GM19023 (cell line): Measurements from ENCODE around the gene MYO15B.

Source experiments
- ATAC-seq: cut with Tn5 transposase; IDR thresholded peaks from one replicate; pipeline ENCODE4 v1.9.1; 2021; ENCODE audit warnings: mild to moderate bottlenecking, moderate library complexity; ENCODE audit not compliant: unreplicated experiment

The MYO15B gene

DNA sequence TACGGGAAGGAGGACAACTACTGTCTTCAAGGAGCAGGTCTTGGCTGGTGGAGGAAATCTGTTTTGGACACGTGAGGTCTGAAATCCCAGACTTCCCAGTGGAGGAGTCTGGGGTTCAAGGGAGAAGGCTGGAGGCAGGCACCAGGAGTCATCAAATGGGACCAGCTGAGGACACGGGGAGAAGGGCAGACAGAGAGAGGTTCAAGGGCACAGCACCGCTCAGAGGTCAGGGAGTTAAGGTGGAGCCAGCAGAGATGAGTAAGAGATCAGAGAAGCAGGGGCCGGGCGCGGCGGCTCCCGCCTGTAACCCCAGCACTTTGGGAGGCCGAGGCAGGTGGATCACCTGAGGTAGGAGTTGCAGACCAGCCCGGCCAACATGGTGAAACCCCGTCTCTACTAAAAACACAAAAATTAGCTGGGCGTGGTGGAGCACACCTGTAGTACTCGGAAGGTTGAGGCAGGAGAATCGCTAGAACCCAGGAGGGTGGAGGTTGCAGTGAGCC lies 35.2 kb downstream of the MYO15B start:
- no peak for ATAC-seq

DNA sequence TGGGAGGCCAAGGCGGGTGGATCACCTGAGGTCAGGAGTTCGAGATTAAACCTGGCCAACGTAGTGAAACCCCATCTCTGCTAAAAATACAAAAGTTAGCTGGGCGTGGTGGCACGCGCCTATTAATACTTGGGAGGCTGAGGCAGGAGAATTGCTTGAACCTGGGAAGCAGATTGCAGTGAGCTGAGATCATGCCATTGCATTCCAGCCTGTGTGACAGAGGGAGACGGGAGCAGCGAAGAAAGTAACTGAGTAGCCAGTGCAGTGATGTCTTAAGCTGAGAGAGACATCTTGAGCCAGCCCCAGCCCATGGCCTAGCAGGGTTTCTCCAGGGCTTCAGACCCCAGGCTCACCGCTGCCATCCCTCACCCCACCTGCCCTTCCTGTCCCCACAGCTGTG lies 35.8 kb downstream of the MYO15B start:
- no peak for ATAC-seq

DNA sequence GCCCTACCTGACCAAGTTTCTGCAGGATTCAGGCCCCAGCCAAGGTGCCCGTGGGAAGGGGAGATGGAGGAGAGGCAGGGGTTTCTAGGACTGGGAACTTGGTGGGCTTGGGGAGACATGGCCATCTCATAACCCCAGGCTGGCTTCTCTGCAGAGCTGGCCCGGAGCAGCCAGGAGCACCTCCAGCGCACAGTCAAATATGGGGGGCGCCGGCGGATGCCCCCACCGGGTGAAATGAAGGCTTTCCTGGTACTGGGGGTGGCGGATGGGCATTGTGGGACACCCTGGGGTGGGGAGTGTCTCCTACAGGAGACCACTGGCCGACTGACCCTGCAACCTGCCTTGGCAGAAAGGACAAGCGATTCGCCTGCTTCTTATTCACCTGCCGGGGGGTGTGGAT lies 36.4 kb downstream of the MYO15B start:
- no peak for ATAC-seq

DNA sequence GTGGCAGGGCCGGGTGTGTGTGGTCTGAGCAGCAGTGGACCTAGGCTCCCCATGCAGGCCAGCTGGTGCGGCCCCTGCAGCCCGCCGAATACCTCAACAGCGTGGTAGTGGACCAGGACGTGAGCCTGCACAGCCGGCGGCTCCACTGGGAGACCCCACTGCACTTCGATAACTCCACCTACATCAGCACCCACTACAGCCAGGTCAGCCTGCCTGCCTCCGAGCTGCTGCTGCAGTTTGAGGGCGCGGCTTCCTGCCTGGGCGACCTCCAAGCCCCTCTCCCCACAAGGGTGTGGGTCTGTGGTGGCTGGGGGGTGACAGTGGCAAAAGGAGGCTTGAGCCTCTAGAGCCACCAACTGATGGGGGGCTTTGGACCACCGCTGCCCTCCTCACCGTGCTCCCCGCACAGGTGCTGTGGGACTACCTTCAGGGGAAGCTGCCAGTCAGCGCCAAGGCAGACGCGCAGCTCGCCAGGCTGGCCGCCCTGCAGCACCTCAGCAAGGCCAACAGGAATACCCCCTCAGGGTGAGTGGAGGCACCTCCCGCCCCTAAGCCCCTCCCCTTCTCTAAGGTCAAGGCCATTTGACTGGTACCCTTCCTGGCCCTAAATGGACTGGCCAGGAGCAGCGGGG lies 37.2 kb downstream of the MYO15B start:
- ATAC-seq = no peak

DNA sequence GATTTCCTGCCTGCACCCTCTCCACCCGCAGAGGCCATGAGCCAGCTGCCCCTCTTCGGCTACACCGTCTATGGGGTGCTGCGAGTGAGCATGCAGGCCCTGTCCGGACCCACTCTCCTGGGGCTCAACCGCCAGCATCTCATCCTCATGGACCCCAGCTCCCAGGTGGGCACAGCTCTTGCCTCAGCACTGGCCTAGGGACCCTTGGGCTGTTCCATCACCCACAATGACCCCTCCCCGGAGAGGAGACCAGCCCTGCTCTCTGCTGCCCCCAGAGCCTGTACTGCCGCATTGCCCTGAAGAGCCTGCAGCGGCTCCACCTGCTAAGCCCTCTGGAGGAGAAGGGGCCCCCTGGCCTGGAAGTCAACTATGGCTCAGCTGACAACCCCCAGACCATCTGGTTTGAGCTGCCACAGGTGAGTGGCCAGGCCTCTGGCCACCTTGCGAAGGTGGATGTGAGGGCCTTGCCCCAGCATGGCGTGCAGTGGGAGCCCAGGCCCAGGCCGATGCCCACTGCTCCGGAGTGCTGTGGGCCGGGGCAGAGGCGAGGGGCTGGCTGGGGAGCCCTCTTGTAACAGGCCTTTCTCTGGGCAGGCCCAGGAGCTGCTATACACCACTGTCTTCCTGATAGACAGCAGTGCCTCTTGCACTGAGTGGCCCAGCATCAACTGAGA lies 38.4 kb downstream of the MYO15B start:
- ATAC-seq = no peak

DNA sequence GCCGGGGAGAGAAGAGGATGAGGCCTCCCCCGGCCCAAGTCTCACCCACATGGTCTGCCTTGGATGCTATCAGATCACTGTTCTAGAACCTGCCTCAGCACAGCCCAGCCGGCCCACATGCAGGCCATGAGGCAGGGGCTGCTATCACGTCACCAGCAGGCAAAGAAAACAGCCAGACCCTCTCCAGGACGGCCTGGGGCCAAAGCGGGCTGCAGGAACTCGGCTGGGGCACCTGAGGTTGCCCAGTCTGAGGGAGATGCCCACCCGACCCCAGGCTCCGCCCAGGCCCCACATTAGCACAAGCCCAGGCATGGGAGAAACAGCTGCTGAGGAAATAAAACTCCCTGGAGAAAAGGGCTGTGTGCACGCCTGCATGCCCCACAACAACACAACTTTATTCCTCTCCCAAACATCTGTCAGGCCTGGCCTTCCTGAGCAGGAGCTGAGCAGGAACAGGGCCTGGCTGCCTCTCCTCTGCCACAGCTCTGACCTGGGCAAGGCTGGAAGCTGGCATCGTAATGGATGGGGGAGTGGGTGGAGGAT lies 39.0 kb downstream of the MYO15B start:
- ATAC-seq = no peak

- ATAC-seq = no peak
Observed at GRCh38 chr17:75627094-75627493, 39.5 kb downstream of the MYO15B start.

- ATAC-seq = no peak
Observed at GRCh38 chr17:75628425-75628824, 40.8 kb downstream of the MYO15B start.

- ATAC-seq = no peak
Observed at GRCh38 chr17:75629157-75629556, 41.6 kb downstream of the MYO15B start.

- ATAC-seq = no peak
Observed at GRCh38 chr17:75630071-75630917, 42.7 kb downstream of the MYO15B start.

DNA sequence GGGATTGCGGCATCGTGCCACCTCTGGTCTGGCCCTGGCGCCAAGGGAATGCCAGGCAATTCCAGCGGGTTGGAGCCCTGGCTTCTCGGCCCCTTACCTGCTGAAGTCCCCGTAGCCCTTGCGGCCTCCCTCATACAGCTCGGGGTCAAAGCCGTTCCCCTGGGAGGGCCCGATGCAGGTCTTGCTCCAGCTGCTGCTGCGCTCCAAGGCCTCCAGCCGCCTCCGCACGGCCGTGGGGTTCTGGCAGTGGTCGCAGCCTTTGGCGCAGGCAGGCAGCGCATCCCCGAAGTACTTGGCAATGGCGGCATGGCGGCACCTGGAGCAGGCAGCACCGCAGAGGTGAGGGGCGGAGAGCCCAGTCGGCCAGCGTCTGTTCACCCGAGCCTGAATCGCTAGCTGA lies 43.8 kb downstream of the MYO15B start:
- no peak for ATAC-seq

GRCh38 chr17:75632428-75632827 lies 44.8 kb downstream of the MYO15B start:
- ATAC-seq = no peak

GRCh38 chr17:75632863-75633485 lies 45.4 kb downstream of the MYO15B start, which contains the start of gene SMIM5:
TSS of gene SMIM5 (plus strand) at chr17:75633434. CDS start at chr17:75640202, 6,768 bp downstream.
- ATAC-seq = no peak

- no peak for ATAC-seq
Observed at GRCh38 chr17:75633486-75634375, 46.1 kb downstream of the MYO15B start.

DNA sequence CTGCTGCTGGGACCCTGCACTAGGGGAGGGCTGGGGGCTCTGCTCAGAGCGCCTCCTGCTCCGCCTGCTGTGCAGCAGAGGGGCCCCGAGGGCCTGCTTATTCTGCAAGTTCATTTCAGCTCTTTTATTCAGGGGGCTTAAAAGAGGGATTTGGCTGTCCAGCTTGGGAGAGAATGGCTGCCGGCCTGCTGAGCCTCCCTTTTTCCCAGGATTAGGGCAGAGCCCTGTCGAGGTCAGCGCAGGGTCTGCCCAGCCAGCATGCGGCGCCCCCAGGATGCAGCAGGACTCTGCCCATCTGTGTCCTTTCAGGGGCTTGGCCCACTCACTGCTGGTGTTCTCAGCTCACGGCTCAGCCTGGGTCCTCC lies 46.8 kb downstream of the MYO15B start:
- no peak for ATAC-seq

- no peak for ATAC-seq
Observed at GRCh38 chr17:75634754-75635609, 47.4 kb downstream of the MYO15B start.

- ATAC-seq = no peak
Observed at GRCh38 chr17:75635610-75636202, 48.1 kb downstream of the MYO15B start.

- ATAC-seq = no peak
Observed at GRCh38 chr17:75636381-75637142, 49.0 kb downstream of the MYO15B start.
